ENCODE data around the gene PTGES.
"Not testable (repeated sequence)": the region's sequence is repeated elsewhere in the genome, so short reads cannot be mapped to it uniquely, and the experiment has no call there.

Gene PTGES

DNA sequence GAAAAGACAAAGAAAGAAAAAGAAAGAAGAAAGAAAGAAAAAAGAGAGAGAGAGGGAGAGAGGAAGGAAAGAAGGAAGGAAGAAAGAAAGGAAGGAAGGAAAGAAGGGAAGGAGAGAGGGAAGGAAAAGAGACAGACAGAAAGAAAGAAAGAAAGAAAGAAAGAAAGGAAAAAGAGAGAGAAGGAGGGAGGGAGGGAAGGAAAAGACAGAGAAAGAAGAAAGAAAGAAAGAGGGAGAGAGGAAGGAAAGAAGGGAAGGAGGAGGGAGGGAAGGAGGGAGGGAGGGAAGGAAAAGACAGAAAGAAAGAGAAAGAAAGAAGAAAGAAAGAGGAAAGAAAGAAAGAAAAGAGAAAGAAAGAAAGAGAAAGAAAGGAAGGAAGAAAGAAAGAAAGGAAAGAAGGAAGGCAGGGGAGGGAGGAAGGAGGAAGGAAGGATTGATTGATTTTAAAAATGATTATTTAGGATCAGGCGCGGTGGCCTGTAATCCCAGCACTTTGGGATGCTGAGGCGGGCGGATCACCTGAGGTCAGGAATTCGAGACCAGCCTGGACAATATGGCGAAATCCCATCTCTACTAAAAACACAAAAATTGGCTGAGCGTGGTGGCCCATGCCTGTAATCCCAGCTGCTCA, 26.8 kb upstream of the PTGES start:
- Histone ChIP-seq H3K27ac (ENCODE audit: low read length) (no peak overlapping the region), H3K4me1 (ENCODE audit: control insufficient read depth, low read depth, low read length) (peaks cover 5% of the 10 kb centered on the region), H3K36me3 (ENCODE audit: control insufficient read depth, low read depth, low read length) (no peaks in the 10 kb centered on the region), H3K9me3 (ENCODE audit: control insufficient read depth, low read depth, low read length) (no peaks in the 10 kb centered on the region), H3K4me3 (ENCODE audit: low read length) (no peak overlapping the region), H3K9ac (ENCODE audit: low read length) (no peak overlapping the region), H3K27me3 (ENCODE audit: control insufficient read depth, insufficient read depth, low read length) (no peaks in the 10 kb centered on the region)

GRCh38 chr9:129778469-129778868, 25.6 kb upstream of the PTGES start:
- Histone ChIP-seq H3K4me1 (ENCODE audit: control insufficient read depth, low read depth, low read length) (peaks cover 5% of the 10 kb centered on the region), H3K9ac (ENCODE audit: low read length) (no peak overlapping the region), H3K27ac (ENCODE audit: low read length) (no peak overlapping the region)

DNA sequence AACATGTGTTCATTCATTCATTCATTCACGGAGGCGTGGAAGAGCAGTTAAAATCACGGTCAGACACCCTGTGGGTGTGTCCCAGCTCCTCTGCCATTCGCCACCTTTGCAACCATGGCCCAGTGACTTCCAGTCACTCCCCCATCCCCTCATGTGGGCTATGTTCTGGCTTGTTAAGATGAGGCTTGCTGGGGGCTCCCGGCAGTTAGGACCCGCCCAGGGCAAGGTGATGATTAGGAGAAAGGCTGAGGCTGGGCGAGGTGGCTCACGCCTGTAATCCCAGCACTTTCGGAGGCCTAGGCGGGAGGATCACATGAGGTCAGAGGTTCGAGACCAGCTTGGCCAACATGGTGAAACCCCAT, 24.9 kb upstream of the PTGES start:
- Histone ChIP-seq H3K27me3 (ENCODE audit: control insufficient read depth, insufficient read depth, low read length) (no peaks in the 10 kb centered on the region), H3K9ac (ENCODE audit: low read length) (no peak overlapping the region), H3K27ac (ENCODE audit: low read length) (no peak overlapping the region), H3K4me1 (ENCODE audit: control insufficient read depth, low read depth, low read length) (peaks cover 5% of the 10 kb centered on the region), H3K4me3 (ENCODE audit: low read length) (no peak overlapping the region), H3K9me3 (ENCODE audit: control insufficient read depth, low read depth, low read length) (no peaks in the 10 kb centered on the region), H3K36me3 (ENCODE audit: control insufficient read depth, low read depth, low read length) (no peaks in the 10 kb centered on the region)

More at GRCh38 chr9:129778469-129778868, 25.6 kb upstream of the PTGES start:
- Histone ChIP-seq H3K27me3 (ENCODE audit: control insufficient read depth, insufficient read depth, low read length) (no peaks in the 10 kb centered on the region), H3K9me3 (ENCODE audit: control insufficient read depth, low read depth, low read length) (no peaks in the 10 kb centered on the region), H3K4me3 (ENCODE audit: low read length) (no peak overlapping the region), H3K36me3 (ENCODE audit: control insufficient read depth, low read depth, low read length) (no peaks in the 10 kb centered on the region)

DNA sequence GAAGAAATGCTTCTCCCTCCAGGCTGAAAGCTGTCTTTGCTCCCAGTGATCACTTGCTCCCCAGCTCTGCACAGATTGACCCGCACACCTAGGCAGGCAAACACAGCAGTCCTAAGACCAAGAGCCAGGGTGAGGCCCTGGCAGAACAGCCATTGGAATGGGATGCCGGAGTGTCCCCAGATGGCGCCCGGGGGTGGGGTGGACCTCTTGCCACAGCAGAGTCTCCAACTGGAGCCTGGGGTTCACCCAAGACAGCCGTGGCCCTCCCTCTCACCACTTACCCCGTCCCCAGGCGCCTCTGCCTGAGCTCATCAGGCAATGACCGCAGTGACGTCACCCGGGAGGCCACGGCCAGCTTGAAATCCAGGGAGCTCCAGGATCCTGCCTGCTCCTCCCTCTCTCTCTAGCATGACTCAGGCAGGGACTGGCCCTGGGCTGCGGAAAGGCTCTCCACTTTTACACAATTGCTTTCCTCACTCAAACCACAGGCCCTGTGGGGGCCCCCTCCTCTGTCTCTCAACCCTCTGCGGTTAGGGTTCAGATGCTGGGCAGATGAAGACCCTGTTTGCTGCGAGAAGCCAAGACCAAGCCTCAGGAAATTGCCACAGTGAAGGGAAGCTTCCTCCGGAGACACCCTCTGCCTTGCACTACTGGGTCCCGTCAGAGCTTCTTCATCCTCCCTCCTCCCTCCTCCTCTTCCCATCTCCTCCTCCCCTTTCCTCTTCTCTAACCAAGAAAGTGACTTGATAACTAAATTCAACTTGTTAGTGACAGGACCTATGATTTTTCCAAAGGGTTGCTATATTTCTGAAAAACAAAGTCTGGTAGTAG, 24.3 kb upstream of the PTGES start:
- Histone ChIP-seq H3K27ac (ENCODE audit: low read length) (no peak overlapping the region), H3K36me3 (ENCODE audit: control insufficient read depth, low read depth, low read length) (no peaks in the 10 kb centered on the region), H3K9ac (ENCODE audit: low read length) (no peak overlapping the region), H3K4me3 (ENCODE audit: low read length) (no peak overlapping the region), H3K27me3 (ENCODE audit: control insufficient read depth, insufficient read depth, low read length) (no peaks in the 10 kb centered on the region), H3K9me3 (ENCODE audit: control insufficient read depth, low read depth, low read length) (no peaks in the 10 kb centered on the region), H3K4me1 (ENCODE audit: control insufficient read depth, low read depth, low read length) (peaks cover 5% of the 10 kb centered on the region)

- Histone ChIP-seq H3K36me3 (ENCODE audit: control insufficient read depth, low read depth, low read length) (no peaks in the 10 kb centered on the region), H3K27ac (ENCODE audit: low read length) (no peak overlapping the region), H3K9me3 (ENCODE audit: control insufficient read depth, low read depth, low read length) (no peaks in the 10 kb centered on the region), H3K4me3 (ENCODE audit: low read length) (no peak overlapping the region), H3K27me3 (ENCODE audit: control insufficient read depth, insufficient read depth, low read length) (no peaks in the 10 kb centered on the region), H3K9ac (ENCODE audit: low read length) (no peak overlapping the region), H3K4me1 (ENCODE audit: control insufficient read depth, low read depth, low read length) (peaks cover 5% of the 10 kb centered on the region)
These were observed 23.7 kb upstream of the PTGES start for GRCh38 chr9:129776566-129776937.

GRCh38 chr9:129776096-129776495, 23.3 kb upstream of the PTGES start:
- H3K4me1 ChIP-seq (ENCODE audit: control insufficient read depth, low read depth, low read length); H3K9ac ChIP-seq (ENCODE audit: low read length); H3K4me3 ChIP-seq (ENCODE audit: low read length); H3K9me3 ChIP-seq (ENCODE audit: control insufficient read depth, low read depth, low read length); H3K36me3 ChIP-seq (ENCODE audit: control insufficient read depth, low read depth, low read length); H3K27ac ChIP-seq (ENCODE audit: low read length); H3K27me3 ChIP-seq (ENCODE audit: control insufficient read depth, insufficient read depth, low read length): not testable (repeated sequence)

GRCh38 chr9:129775448-129775798, 22.6 kb upstream of the PTGES start:
- Histone ChIP-seq H3K27ac (ENCODE audit: low read length) (no peak overlapping the region), H3K4me3 (ENCODE audit: low read length) (no peak overlapping the region), H3K4me1 (ENCODE audit: control insufficient read depth, low read depth, low read length) (peaks cover 5% of the 10 kb centered on the region), H3K27me3 (ENCODE audit: control insufficient read depth, insufficient read depth, low read length) (no peaks in the 10 kb centered on the region), H3K9ac (ENCODE audit: low read length) (no peak overlapping the region), H3K36me3 (ENCODE audit: control insufficient read depth, low read depth, low read length) (no peaks in the 10 kb centered on the region), H3K9me3 (ENCODE audit: control insufficient read depth, low read depth, low read length) (no peaks in the 10 kb centered on the region)

GRCh38 chr9:129774791-129775447, 22.1 kb upstream of the PTGES start:
- Histone ChIP-seq H3K36me3 (ENCODE audit: control insufficient read depth, low read depth, low read length) (no peaks in the 10 kb centered on the region), H3K9ac (ENCODE audit: low read length) (no peak overlapping the region), H3K9me3 (ENCODE audit: control insufficient read depth, low read depth, low read length) (no peaks in the 10 kb centered on the region), H3K4me3 (ENCODE audit: low read length) (no peak overlapping the region), H3K4me1 (ENCODE audit: control insufficient read depth, low read depth, low read length) (peaks cover 5% of the 10 kb centered on the region), H3K27ac (ENCODE audit: low read length) (no peak overlapping the region), H3K27me3 (ENCODE audit: control insufficient read depth, insufficient read depth, low read length) (no peaks in the 10 kb centered on the region)

GRCh38 chr9:129773262-129774048, 20.6 kb upstream of the PTGES start:
- Histone ChIP-seq H3K9me3 (ENCODE audit: control insufficient read depth, low read depth, low read length) (no peaks in the 10 kb centered on the region), H3K9ac (ENCODE audit: low read length) (no peak overlapping the region)

DNA sequence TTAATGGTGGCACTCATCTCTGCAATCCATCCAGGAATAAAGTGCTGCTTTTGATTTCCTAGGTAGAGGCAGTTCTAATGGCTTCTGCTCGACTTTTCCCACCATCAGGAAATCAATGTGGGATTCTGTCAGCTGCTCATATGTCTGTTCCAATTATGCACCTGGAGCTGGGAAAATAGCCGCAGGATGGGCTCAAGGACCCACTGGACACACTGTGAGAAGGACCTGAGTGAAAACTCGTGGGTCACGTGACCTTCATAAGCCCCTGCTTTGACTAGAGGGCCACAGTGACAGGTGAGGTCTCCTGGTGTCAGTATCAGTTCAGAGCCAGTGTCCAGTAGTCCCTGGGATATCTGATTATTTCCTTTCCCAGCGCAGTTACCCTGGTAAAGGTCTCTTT, 17.9 kb upstream of the PTGES start:
- no peaks in the 10 kb centered on the region for H3K4me1 ChIP-seq (ENCODE audit: control insufficient read depth, low read depth, low read length)
- no peaks in the 10 kb centered on the region for H3K9me3 ChIP-seq (ENCODE audit: control insufficient read depth, low read depth, low read length)
- no peak overlapping the region for H3K4me3 ChIP-seq (ENCODE audit: low read length)
- no peak overlapping the region for H3K27ac ChIP-seq (ENCODE audit: low read length)
- H3K27me3 ChIP-seq (ENCODE audit: control insufficient read depth, insufficient read depth, low read length), result no peaks in the 10 kb centered on the region
- no peak overlapping the region for H3K9ac ChIP-seq (ENCODE audit: low read length)
- H3K36me3 ChIP-seq (ENCODE audit: control insufficient read depth, low read depth, low read length), result no peaks in the 10 kb centered on the region

More at GRCh38 chr9:129773262-129774048, 20.6 kb upstream of the PTGES start:
- H3K4me1 ChIP-seq (ENCODE audit: control insufficient read depth, low read depth, low read length), result peaks cover 5% of the 10 kb centered on the region
- no peak overlapping the region for H3K4me3 ChIP-seq (ENCODE audit: low read length)
- H3K27ac ChIP-seq (ENCODE audit: low read length), result no peak overlapping the region
- H3K27me3 ChIP-seq (ENCODE audit: control insufficient read depth, insufficient read depth, low read length), result no peaks in the 10 kb centered on the region
- no peaks in the 10 kb centered on the region for H3K36me3 ChIP-seq (ENCODE audit: control insufficient read depth, low read depth, low read length)

- H3K27me3 ChIP-seq (ENCODE audit: control insufficient read depth, insufficient read depth, low read length), result no peaks in the 10 kb centered on the region
- H3K4me3 ChIP-seq (ENCODE audit: low read length), result no peak overlapping the region
- H3K9me3 ChIP-seq (ENCODE audit: control insufficient read depth, low read depth, low read length), result no peaks in the 10 kb centered on the region
- H3K27ac ChIP-seq (ENCODE audit: low read length), result no peak overlapping the region
- H3K9ac ChIP-seq (ENCODE audit: low read length), result no peak overlapping the region
- no peaks in the 10 kb centered on the region for H3K36me3 ChIP-seq (ENCODE audit: control insufficient read depth, low read depth, low read length)
- no peaks in the 10 kb centered on the region for H3K4me1 ChIP-seq (ENCODE audit: control insufficient read depth, low read depth, low read length)
These were observed 16.8 kb upstream of the PTGES start for GRCh38 chr9:129769669-129770068.

All from iPS-18a (cell line).